Stimulated activated CD4-positive, alpha-beta T cell treated with anti-CD3 and anti-CD28 coated beads, Interleukin-2, amount 100 ng/mL, for 4 hours (primary cell): ENCODE results near the gene DDX56.
"Not testable (repeated sequence)": the region's sequence is repeated elsewhere in the genome, so short reads cannot be mapped to it uniquely, and the experiment has no call there.

ENCODE experiments used
- DNase-seq: peaks from one replicate; pipeline ENCODE4 v3.0.0-alpha.2; 2020; ENCODE audit warnings: low read depth

Gene DDX56

GRCh38 chr7:44563171-44563679, 10.5 kb downstream of the DDX56 start:
- DNase-seq = no peak

GRCh38 chr7:44562622-44562962, 11.1 kb downstream of the DDX56 start:
- not testable (repeated sequence) for DNase-seq

- no peak for DNase-seq
Observed at GRCh38 chr7:44561962-44562621, 11.6 kb downstream of the DDX56 start.

- no peak for DNase-seq
Observed at GRCh38 chr7:44561481-44561880, 12.2 kb downstream of the DDX56 start.

GRCh38 chr7:44559485-44559884, 14.2 kb downstream of the DDX56 start:
- no peak for DNase-seq

GRCh38 chr7:44557485-44557884, 16.2 kb downstream of the DDX56 start:
- no peak for DNase-seq

GRCh38 chr7:44555350-44555749, 18.4 kb downstream of the DDX56 start:
- no peak for DNase-seq

- not testable (repeated sequence) for DNase-seq
Observed at GRCh38 chr7:44552473-44553005, 21.2 kb downstream of the DDX56 start.

GRCh38 chr7:44549457-44549856, 24.3 kb downstream of the DDX56 start:
- DNase-seq = no peak

- no peak for DNase-seq
Observed at GRCh38 chr7:44548893-44549292, 24.8 kb downstream of the DDX56 start.

GRCh38 chr7:44547536-44548231, 26.0 kb downstream of the DDX56 start:
- no peak for DNase-seq

GRCh38 chr7:44541876-44542610, 31.7 kb downstream of the DDX56 start:
- DNase-seq = no peak

GRCh38 chr7:44541028-44541869, 32.5 kb downstream of the DDX56 start, which contains the start of gene NPC1L1:
NPC1L1 (minus strand) TSS chr7:44541330; CDS start chr7:44541259, 71 bp downstream.
- no peak for DNase-seq

GRCh38 chr7:44540592-44541027, 33.1 kb downstream of the DDX56 start:
- no peak for DNase-seq

GRCh38 chr7:44539669-44540506, 33.8 kb downstream of the DDX56 start:
- DNase-seq = no peak

- no peak for DNase-seq
Observed at GRCh38 chr7:44538798-44539668, 34.7 kb downstream of the DDX56 start.

GRCh38 chr7:44538093-44538797, 35.5 kb downstream of the DDX56 start:
- DNase-seq = no peak

- no peak for DNase-seq
Observed at GRCh38 chr7:44537442-44537841, 36.3 kb downstream of the DDX56 start.

GRCh38 chr7:44536090-44536489, 37.6 kb downstream of the DDX56 start:
- no peak for DNase-seq
